Activated CD4-positive, CD25-positive, alpha-beta regulatory T cell treated with anti-CD3 and anti-CD28 coated beads, Interleukin-2, amount 50 U/mL, for 16 hours (primary cell): ENCODE results near the gene UNC5B.

ENCODE experiments used
- DNase-seq: peaks from one replicate; pipeline ENCODE4 v3.0.0-alpha.2; 2020; ENCODE audit warnings: low read depth, low spot score

Gene UNC5B

DNA sequence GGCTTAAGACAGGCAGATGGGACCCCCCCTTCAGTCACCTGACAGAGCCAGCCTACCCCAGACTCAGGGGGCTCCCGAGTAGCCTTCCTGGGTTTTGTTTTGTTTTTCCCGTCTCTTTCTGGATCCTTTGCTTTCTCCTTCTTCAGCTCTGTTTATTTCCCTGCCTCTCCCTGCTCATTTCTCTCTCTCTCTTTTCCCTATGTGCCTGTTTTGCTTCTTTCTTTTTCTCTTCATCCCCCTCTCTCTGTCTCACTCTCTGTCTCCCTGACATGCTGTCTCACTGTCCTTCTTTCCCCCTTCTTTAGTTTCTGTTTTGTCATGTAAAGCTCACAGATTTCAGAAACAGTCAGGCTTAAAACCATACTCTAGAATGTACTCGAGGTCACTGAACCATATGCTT lies 68.5 kb downstream of the UNC5B start:
- no peak for DNase-seq

DNA sequence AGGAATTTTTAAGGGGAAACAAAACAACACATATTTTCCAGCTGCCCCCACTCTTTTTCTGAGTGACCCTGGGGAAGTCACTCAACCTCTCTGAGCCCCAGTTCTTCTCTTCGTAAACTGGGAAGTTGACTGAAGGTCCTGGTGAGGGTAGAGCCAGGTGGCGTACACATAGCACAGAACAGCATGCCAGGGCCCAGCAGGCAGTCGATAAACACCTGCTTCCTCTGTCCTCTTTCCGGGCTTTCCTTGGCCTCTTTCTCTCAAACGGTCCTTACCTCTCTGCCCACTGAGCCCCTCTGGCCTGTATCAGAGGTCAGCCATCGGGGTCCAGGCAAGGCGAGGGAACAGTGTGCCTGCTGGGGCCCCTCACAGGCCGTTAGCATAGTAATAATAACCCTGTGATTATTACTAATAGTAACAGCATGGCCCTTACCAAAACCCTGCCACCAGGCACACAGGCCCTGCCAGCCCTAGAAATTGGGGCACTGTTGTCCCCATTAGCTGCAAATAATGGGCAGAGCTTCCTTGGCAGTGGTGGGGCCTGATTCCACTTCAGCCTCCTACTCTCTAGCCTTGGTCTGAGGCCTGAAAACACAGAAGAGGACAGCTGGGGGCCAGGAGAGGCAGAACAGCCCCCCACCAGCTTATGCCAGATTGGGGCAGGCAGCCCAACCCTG lies 69.4 kb downstream of the UNC5B start:
- DNase-seq: no peak

DNA sequence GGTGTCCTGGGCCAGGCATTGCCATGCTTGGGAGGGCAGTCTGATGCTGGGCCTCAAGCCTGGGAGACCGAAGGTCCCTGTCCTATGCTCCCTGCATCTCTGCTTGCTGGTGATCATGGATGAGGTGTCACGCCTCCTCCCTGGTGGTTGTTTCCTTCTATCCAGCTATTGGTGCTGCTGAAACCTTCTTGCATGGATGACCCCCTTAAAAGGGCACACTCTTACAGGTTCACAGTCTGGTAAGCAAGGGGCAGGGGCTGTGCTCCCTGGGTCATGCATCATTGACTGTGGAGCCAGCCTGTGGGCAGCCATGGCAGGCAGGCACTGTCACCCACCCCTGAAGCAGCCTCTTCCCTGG lies 69.9 kb downstream of the UNC5B start:
- no peak for DNase-seq

DNA sequence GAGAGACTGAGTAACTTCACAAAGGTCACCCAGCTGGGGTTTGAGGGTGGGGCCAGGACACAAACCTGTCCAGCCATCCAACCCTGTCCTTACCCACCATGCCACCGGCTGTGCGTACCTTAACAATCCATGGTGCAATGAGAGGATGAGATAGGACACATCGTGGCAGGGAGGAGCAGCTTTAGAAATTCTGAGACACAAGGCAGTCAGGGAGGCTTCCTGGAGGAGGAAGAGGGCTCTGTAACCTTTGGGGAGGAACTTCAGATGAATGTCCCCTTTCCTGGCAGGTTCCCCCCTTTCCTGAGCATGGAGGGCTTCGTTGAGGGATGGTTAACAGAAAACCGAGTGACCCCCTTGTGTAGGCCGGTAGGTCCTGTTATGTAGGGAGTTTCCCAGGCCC lies 71.0 kb downstream of the UNC5B start:
- no peak for DNase-seq

DNA sequence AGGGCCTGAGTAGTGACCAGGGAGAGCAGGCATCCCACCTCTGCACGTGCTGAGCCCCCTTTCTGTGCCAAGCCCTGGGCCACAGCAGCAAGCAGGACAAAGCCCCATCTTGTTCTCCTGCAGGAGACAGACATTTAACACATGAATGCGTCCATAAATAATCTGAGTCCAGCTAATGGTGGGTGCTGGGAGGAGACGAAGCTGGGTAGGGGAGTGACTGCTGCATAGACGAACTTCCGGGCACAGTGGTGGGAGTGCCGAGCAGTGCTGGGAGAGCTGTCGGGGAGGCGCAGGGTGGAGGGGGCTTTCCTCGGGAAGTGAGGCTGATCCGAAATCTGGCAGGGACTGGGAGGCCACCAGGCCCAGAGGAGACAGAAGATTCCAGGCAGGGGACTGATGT lies 71.5 kb downstream of the UNC5B start:
- no peak for DNase-seq

DNA sequence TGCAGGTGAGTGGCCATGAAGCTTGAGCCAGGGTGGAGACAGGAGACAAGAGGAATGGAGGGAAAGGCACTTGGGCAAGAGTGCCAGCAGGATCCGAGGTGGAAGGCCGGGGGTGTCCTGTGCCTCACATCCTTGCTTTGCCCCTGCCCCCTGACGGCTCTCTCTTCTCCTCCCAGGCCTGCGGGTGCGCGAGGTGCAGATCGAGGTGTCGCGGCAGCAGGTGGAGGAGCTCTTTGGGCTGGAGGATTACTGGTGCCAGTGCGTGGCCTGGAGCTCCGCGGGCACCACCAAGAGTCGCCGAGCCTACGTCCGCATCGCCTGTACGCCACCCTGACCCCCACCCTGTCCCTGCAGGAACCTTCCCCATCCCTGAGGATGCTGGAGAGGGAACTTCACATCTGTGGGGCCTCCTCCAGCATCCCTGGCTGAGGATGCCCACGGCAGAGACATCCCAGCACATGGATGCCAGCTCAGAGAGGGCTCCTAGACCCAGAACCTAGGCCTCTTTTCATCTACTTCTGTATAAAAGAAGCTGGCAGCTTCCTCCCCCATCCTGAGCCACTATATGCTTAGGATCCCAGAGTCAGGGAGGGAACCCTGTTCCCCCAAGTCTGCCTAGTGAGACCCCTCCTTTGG lies 72.3 kb downstream of the UNC5B start:
- DNase-seq: no peak

DNA sequence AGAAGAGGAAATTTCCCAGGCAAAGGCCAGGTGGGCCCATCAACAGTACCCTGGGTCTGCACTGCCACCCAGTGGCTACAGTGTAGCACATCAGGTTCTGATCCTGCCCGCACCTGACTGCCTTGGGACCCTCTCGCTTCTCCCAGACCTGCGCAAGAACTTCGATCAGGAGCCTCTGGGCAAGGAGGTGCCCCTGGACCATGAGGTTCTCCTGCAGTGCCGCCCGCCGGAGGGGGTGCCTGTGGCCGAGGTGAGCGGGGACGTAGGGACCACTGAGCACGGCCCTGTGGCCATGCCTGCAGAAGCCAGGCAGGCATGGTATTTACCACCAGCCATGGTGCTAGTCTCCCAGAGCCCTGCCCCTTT lies 72.8 kb downstream of the UNC5B start:
- DNase-seq: no peak

DNA sequence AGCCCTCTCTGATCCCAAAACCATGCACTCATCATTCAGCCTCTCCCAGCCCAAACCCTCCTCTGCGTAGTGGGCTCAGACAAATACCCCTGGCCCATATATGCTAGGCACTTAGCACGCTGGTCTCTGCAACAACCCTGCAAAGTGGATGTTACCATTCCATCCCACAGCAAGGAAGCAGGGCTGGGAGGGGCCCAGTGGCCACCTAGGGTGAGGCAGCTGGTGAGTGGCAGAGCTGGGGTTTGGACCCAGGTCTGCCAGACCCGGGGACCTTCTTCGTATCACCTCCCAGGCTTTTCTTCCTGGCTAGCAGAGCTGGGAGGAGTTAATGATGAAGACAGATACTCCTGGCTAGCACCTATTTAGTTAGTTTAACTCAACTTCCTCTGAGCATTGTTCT lies 73.6 kb downstream of the UNC5B start:
- no peak for DNase-seq

DNA sequence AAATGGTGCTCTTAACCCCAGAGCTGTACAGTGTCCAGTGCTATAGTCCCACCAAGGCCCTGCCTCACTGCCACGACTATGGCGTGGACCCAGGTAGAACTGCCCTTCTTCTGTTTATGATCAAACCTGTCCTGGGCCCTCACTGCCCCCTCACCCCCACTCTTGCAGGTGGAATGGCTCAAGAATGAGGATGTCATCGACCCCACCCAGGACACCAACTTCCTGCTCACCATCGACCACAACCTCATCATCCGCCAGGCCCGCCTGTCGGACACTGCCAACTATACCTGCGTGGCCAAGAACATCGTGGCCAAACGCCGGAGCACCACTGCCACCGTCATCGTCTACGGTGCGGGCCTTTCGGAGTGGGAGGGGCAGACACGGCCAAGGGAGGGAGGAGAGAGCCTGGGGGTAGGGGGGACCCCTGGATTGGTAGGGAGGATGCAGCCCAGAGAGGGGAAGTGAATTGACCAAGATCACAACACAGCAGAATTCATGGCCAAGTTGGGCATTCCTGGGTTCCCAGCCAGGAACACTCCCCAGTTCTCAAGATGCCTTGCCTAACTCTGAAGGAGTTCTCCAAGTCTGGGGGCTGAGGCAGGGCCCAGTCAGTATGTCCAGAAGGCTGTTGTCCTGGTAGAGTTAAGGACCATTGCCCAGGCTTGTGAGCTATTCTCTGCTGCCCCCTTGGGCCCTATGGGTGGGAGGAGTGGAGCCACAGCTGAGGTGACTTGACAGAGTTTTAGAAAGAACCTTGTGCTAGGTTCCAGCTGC lies 74.3 kb downstream of the UNC5B start:
- no peak for DNase-seq

DNA sequence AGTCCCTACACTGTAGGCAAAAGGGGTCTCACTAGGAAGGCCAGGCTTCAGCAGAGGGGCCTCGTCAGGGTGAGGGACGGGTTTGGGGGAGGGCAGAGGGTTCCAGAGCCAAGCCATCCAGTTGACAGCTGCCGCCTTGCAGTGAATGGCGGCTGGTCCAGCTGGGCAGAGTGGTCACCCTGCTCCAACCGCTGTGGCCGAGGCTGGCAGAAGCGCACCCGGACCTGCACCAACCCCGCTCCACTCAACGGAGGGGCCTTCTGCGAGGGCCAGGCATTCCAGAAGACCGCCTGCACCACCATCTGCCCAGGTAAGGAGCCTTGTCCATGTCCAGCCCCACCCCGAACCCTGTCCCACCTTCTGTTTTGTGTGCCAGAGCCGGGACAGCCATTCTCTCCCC lies 75.1 kb downstream of the UNC5B start:
- no peak for DNase-seq

DNA sequence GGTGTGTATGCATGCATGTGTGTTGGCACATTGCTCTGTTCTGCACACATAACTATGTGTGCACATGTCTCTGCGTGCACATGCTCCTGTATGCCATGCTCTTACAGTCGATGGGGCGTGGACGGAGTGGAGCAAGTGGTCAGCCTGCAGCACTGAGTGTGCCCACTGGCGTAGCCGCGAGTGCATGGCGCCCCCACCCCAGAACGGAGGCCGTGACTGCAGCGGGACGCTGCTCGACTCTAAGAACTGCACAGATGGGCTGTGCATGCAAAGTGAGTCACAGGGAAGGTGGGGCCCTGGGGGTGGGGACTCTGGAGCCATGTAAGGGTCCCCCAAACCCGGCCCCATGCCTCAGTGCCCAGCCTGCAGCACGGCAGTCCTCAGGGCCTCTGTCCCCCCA lies 76.1 kb downstream of the UNC5B start:
- DNase-seq: no peak

DNA sequence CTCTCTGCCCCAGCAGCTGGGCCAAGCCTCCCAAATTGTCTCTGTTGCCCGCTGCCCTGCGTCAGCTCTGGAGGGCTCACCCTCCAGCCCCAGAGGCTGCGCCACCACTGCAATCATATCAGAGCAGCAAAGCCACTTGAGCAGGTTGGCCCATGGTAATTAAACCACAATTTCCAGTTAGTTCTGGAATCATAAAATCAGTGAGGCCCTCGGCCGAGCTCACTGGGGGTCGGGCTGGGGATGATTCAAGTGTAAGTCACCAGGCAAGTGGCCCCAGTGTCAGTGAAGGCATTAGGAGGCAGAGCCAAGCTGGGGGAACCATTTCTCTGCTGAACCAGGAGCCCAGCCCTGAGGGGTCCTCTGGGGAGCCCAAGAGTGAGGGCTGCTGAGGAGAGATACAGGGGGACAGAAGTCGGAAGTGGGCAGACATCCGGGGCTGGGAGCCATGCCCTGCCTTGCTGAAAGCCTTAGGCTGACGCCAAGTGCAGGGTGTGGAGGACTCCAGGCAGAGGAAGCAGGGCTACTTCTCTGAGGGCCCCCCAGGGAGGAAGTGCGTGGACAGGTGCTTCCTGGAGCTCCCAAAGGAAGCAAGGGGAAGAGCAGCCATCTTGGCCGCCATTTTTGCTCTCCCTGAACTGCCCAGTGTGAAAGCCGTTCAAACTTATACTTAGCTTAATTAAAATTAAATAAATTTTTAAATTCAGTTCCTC lies 77.2 kb downstream of the UNC5B start:
- no peak for DNase-seq

DNA sequence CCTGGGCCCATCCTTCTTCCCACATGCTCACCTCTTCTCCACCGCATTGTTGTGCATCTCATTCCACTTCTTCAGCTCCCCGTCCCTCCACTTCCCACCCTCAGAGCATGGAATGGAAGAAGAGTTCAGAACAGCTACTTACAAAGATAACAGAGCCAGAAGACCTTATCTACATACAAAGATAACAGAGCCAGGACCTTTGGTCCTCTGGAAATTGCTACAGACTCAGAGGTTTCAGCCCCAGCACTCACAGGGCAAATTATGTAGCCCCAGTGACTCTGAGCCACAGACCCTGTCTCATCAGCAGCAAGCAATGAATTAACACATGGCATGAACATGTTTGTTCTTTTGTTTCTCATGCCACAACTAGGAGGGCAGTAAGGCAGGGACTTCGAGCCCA lies 78.0 kb downstream of the UNC5B start:
- DNase-seq: no peak

DNA sequence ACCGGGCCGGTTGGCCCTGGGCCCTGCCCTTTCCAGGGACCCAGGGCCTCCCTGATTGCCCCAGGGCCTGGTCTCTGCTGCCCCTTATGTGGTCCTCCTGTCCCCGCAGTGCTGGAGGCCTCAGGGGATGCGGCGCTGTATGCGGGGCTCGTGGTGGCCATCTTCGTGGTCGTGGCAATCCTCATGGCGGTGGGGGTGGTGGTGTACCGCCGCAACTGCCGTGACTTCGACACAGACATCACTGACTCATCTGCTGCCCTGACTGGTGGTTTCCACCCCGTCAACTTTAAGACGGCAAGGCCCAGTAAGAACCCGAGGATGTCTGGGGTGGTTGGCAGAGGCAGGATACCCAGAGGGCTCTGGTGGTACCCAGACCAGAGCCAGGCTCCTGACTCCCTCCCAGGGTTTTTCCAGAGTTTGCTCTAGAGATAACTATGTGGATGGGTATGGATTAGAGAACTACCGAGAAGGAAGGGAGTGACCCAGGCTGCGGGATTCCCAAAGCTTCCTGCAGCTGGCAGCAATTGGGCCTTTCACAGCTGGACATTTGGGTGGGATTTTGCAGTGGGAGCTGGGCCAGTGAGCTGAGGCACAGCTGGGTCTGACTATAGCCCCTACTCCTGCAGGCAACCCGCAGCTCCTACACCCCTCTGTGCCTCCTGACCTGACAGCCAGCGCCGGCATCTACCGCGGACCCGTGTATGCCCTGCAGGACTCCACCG lies 78.6 kb downstream of the UNC5B start:
- no peak for DNase-seq

DNA sequence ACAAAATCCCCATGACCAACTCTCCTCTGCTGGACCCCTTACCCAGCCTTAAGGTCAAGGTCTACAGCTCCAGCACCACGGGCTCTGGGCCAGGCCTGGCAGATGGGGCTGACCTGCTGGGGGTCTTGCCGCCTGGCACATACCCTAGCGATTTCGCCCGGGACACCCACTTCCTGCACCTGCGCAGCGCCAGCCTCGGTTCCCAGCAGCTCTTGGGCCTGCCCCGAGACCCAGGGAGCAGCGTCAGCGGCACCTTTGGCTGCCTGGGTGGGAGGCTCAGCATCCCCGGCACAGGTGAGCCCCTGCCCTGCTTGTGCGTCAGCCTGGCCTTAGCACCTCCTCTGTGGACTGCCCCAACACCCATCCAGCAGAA lies 79.1 kb downstream of the UNC5B start:
- DNase-seq: no peak

DNA sequence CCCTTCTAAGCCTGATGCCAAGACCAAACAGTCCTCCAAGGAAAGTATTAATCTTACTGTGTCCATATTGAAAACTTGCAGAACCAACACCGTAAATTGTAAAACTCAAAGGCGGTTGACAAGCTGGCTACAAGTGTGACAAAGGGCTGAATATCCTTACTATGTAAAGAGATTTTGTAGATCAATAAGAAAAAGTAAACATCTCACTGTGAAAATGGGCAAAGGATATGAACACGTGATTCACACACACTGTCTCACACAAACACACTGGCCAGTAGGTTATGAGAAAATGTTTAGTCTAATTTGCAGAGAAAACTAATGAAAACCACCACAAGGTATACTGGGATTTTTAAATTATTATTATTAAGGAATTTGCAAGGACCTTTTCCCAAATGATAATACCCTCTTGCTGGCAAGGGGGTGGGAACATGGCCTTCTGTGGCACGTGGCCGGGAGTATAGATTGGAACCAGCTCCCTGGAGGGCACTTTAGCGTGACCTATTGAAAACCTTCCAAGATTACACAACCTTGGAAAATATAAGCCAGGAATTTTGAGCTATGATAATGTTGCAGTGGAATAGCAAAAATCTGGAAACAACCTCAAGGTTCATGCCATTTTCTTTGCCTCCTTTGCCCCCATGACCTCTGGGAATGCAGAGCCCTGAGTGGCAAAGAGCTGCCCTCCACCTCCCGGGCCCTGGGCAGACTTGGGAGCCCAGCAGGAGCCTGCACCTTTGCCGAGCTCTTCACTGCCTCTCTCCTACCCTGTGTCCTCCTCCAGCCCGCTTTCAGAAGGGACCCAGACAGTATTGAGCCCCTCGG lies 80.5 kb downstream of the UNC5B start:
- DNase-seq: no peak

DNA sequence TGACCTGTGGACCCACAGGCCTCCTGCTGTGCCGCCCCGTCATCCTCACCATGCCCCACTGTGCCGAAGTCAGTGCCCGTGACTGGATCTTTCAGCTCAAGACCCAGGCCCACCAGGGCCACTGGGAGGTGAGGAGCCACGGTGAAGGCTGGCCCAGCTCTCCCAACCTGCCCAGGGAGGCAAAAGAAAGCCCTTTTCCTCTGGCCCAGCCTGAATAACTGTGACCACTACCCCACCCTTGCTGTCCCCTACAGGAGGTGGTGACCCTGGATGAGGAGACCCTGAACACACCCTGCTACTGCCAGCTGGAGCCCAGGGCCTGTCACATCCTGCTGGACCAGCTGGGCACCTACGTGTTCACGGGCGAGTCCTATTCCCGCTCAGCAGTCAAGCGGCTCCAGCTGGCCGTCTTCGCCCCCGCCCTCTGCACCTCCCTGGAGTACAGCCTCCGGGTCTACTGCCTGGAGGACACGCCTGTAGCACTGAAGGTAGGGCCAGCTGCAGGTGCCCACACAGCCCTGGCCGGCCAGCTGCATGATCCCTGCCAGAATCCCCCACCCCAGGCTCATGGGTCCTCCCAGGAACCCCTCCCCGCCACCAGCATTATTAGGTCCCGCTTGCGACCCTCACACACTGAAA lies 81.2 kb downstream of the UNC5B start:
- DNase-seq: no peak

DNA sequence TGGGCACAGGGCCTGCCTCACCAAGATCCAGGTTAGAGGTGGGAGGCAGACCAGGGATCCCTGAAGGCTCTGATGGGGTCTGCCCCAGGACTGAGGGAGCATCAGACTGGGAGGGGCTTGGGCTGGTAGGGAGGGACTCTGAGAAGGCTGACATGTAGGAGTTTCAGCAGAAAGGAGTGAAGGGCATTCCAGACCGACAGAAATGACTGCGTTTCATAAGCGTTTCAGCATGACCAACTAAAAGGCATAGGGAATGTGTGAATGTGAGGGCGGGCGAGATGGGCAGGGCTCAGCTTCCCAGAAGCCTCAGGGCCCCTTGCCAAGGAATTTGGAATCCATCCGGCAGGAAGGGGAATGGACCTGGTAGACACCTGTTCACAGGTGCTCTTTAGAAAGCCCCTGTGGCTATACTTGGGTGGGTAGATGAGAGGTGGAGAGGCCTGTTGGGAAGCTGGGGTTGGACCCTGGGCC lies 81.8 kb downstream of the UNC5B start:
- DNase-seq: no peak

DNA sequence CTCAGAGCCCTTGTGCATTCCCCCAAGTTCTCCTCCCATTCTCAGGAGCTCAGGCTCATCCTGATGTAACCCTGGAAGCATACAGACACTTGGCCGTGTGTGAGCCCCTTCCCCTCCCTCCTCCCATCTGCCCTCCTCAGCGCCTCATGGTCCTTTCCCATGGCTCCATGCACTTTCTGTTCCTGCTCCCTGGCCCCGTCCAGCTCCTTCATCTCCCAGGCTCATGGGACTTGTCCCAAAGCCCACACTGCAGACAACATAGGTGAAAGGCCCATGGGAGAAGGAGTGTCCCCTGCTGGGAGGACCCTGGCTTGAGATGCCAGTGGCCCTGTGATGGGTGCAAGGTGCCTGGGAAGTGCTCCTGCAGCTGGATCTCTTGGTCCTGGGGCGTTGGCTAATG lies 82.5 kb downstream of the UNC5B start:
- DNase-seq: no peak

DNA sequence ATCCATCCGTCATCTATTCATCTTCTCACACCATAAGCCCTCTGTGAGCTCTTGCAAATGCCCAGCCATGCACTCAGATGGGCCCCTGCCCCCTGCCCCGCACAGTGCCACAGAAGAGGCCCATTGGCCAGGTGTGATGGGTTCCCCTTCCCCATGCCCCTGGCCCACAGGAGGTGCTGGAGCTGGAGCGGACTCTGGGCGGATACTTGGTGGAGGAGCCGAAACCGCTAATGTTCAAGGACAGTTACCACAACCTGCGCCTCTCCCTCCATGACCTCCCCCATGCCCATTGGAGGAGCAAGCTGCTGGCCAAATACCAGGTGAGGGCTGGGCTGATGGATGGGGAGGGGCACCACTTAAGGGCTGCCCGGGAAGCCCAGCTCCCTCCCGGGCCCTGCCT lies 83.3 kb downstream of the UNC5B start:
- DNase-seq: no peak
